GM18861 (cell line): ENCODE data around the gene INSR.
"Not testable (repeated sequence)": the region's sequence is repeated elsewhere in the genome, so short reads cannot be mapped to it uniquely, and the experiment has no call there.

Source experiments
- ATAC-seq: cut with Tn5 transposase; IDR thresholded peaks from one replicate; pipeline ENCODE4 v1.9.1; 2021; ENCODE audit not compliant: unreplicated experiment

INSR gene

GRCh38 chr19:7104747-7105447 is 189.3 kb downstream of the INSR start:
- no peak for ATAC-seq

- no peak for ATAC-seq
Measured at GRCh38 chr19:7101498-7102253, 192.5 kb downstream of the INSR start.

- peak; percentile 35 for ATAC-seq
Measured at GRCh38 chr19:7099597-7099921, 194.7 kb downstream of the INSR start.

- peak; percentile 76 for ATAC-seq
Measured at GRCh38 chr19:7098701-7099596, 195.3 kb downstream of the INSR start.

GRCh38 chr19:7098096-7098495 is 196.1 kb downstream of the INSR start:
- ATAC-seq = no peak

- ATAC-seq = no peak
Measured at GRCh38 chr19:7088999-7089398, 205.2 kb downstream of the INSR start.

- no peak for ATAC-seq
Measured at GRCh38 chr19:7083076-7083956, 210.9 kb downstream of the INSR start.

- no peak for ATAC-seq
Measured at GRCh38 chr19:7078008-7078407, 216.2 kb downstream of the INSR start.

- no peak for ATAC-seq
Measured at GRCh38 chr19:7076151-7076550, 218.1 kb downstream of the INSR start.

GRCh38 chr19:7074705-7075282 is 219.4 kb downstream of the INSR start:
- no peak for ATAC-seq

- ATAC-seq = no peak
Measured at GRCh38 chr19:7072541-7072940, 221.7 kb downstream of the INSR start.

GRCh38 chr19:7069904-7070226 is 224.3 kb downstream of the INSR start:
- no peak for ATAC-seq

GRCh38 chr19:7069042-7069903 is 224.9 kb downstream of the INSR start, which contains the start of gene ZNF557:
Gene ZNF557, plus strand, starts transcription at chr19:7069703. Its CDS starts 5,372 bp downstream, at chr19:7075075.
- ATAC-seq = peak; percentile 74

GRCh38 chr19:7068599-7068998 is 225.6 kb downstream of the INSR start:
- ATAC-seq = no peak

- ATAC-seq = no peak
Measured at GRCh38 chr19:7067716-7068115, 226.5 kb downstream of the INSR start.

- ATAC-seq = not testable (repeated sequence)
Measured at GRCh38 chr19:7067122-7067521, 227.1 kb downstream of the INSR start.

GRCh38 chr19:7063764-7064418 is 230.3 kb downstream of the INSR start:
- no peak for ATAC-seq

GRCh38 chr19:7063339-7063738 is 230.9 kb downstream of the INSR start:
- no peak for ATAC-seq
